CD4-positive, alpha-beta T cell treated with Interleukin-10 for 1 hour (primary cell): ENCODE results near the gene ANKRD33.

Experiments used
- DNase-seq: peaks from one replicate; pipeline ENCODE4 v3.0.0-alpha.2; 2020

The ANKRD33 gene

GRCh38 chr12:51887476-51888315 is at the start of gene ANKRD33:
ANKRD33 (plus strand) TSS chr12:51888103; CDS start chr12:51888187, 84 bp downstream.
- DNase-seq = no peak

GRCh38 chr12:51838762-51839161 is 49.1 kb upstream of the ANKRD33 start:
- DNase-seq = no peak

- DNase-seq = no peak
Measured at GRCh38 chr12:51839310-51839947, 48.5 kb upstream of the ANKRD33 start.

GRCh38 chr12:51840966-51841365 is 46.9 kb upstream of the ANKRD33 start:
- DNase-seq = no peak

- DNase-seq = no peak
Measured at GRCh38 chr12:51841727-51842126, 46.2 kb upstream of the ANKRD33 start.

- DNase-seq = no peak
Measured at GRCh38 chr12:51844854-51845253, 43.0 kb upstream of the ANKRD33 start.

GRCh38 chr12:51845482-51845881 is 42.4 kb upstream of the ANKRD33 start:
- DNase-seq = no peak

GRCh38 chr12:51846271-51846691 is 41.6 kb upstream of the ANKRD33 start:
- no peak for DNase-seq

GRCh38 chr12:51846911-51847642 is 40.8 kb upstream of the ANKRD33 start:
- peak; percentile 45 for DNase-seq

GRCh38 chr12:51847643-51848325 is 40.1 kb upstream of the ANKRD33 start:
- no peak for DNase-seq

- DNase-seq = no peak
Measured at GRCh38 chr12:51848326-51848727, 39.6 kb upstream of the ANKRD33 start, which contains the start of gene FIGNL2. FIGNL2 (minus strand) TSS chr12:51848718; CDS start chr12:51822413, 26,305 bp downstream.

- no peak for DNase-seq
Measured at GRCh38 chr12:51848841-51849735, 38.8 kb upstream of the ANKRD33 start.

GRCh38 chr12:51850081-51850964 is 37.6 kb upstream of the ANKRD33 start:
- no peak for DNase-seq

GRCh38 chr12:51850965-51851299 is 37.0 kb upstream of the ANKRD33 start:
- DNase-seq = no peak

GRCh38 chr12:51851413-51852124 is 36.3 kb upstream of the ANKRD33 start:
- DNase-seq = no peak

- no peak for DNase-seq
Measured at GRCh38 chr12:51852404-51853137, 35.3 kb upstream of the ANKRD33 start.

- no peak for DNase-seq
Measured at GRCh38 chr12:51855586-51856428, 32.1 kb upstream of the ANKRD33 start.

- DNase-seq = no peak
Measured at GRCh38 chr12:51860986-51861385, 26.9 kb upstream of the ANKRD33 start.
